CD4-positive, alpha-beta T cell (primary cell): ENCODE results near the gene TSC22D1. TPM values are rescaled to one million over a fixed set of nuclear protein-coding genes. Genes with fewer than 3 reads are reported as not detected.

Source experiments
- ATAC-seq: fragments of 200-7000 bp; cut with Tn5 transposase; one replicate; pipeline ENCODE4 v1.10.0; 2022; ENCODE audit warnings: mild to moderate bottlenecking; ENCODE audit not compliant: poor library complexity
- CTCF ChIA-PET: fragments of 350-600 bp; sonication (Branson Sonifier 250); formaldehyde crosslinking; loops from one replicate; lab custom pipeline; 2021; ENCODE audit warnings: antibody characterized with exemption, inconsistent platforms; lab: Charles Lee
- POLR2A ChIA-PET: fragments of 350-600 bp; sonication (Branson Sonifier 250); formaldehyde crosslinking; loops from one replicate; lab custom pipeline; 2021; ENCODE audit warnings: antibody characterized with exemption, inconsistent platforms; lab: Charles Lee
- DNase-seq, 14 experiments: peaks; one replicate each; pipeline ENCODE4 v3.0.0-alpha.2; 2013 to 2020; ENCODE audit warnings: mixed read lengths in 2 of 14
- H3K27ac ChIP-seq, 2 donors: one replicate each; pipeline versions ENCODE4 v1.5.1 to v1.7.0; 2013; ENCODE audit warnings: low read length in 2 of 2, low read depth in 1 of 2, mild to moderate bottlenecking in 1 of 2
- H3K27me3 ChIP-seq, 2 experiments: 1 replicate in 1 of 2; 2 replicates in 1 of 2; pipeline versions ENCODE4 v1.6.1 to v1.7.0; 2013; ENCODE audit warnings: low read length in 2 of 2, control low read depth in 1 of 2, mild to moderate bottlenecking in 1 of 2, moderate library complexity in 1 of 2; ENCODE audit not compliant: insufficient read depth in 2 of 2, control insufficient read depth in 1 of 2
- H3K36me3 ChIP-seq: one replicate; pipeline ENCODE4 v1.6.1; 2013; ENCODE audit warnings: low read length, control low read depth; ENCODE audit not compliant: insufficient read depth
- H3K4me1 ChIP-seq: one replicate; pipeline ENCODE4 v1.6.1; 2013; ENCODE audit warnings: low read length, control low read depth; ENCODE audit not compliant: insufficient read depth
- H3K4me3 ChIP-seq: one replicate; pipeline ENCODE4 v1.5.1; 2013; ENCODE audit warnings: mild to moderate bottlenecking, low read length, moderate library complexity
- H3K9me3 ChIP-seq, 2 experiments: 1 replicate in 1 of 2; 2 replicates in 1 of 2; pipeline versions ENCODE4 v1.6.1 to v1.7.0; 2013; ENCODE audit warnings: low read length in 2 of 2, mild to moderate bottlenecking in 2 of 2, control low read depth in 1 of 2, moderate library complexity in 1 of 2; ENCODE audit not compliant: control insufficient read depth in 1 of 2, insufficient read depth in 1 of 2
- H3K27ac Mint-ChIP-seq: one replicate; pipeline ENCODE4 v1.8.0; 2020; ENCODE audit warnings: mixed read lengths
- H3K27me3 Mint-ChIP-seq: one replicate; pipeline ENCODE4 v1.8.0; 2021; ENCODE audit warnings: mixed read lengths
- H3K36me3 Mint-ChIP-seq: one replicate; pipeline ENCODE4 v1.8.0; 2021; ENCODE audit warnings: low read depth, mixed read lengths
- H3K4me1 Mint-ChIP-seq: one replicate; pipeline ENCODE4 v1.8.0; 2021; ENCODE audit warnings: low read depth, mixed read lengths
- H3K4me3 Mint-ChIP-seq: one replicate; pipeline ENCODE4 v1.8.0; 2020; ENCODE audit warnings: mild to moderate bottlenecking, mixed read lengths
- H3K9me3 Mint-ChIP-seq: one replicate; pipeline ENCODE4 v1.8.0; 2020; ENCODE audit warnings: mixed read lengths
- CTCF ChIP-seq: fragments of 200-600 bp; IDR thresholded peaks from one replicate; pipeline ENCODE4 v1.8.0; 2022; ENCODE audit warnings: antibody characterized with exemption, mild to moderate bottlenecking
- intact Hi-C, 2 experiments: fragments of 100-400 bp; cut with DNase I in 1 of 2; cut with micrococcal nuclease in 1 of 2; formaldehyde crosslinking; loops; one replicate each; pipeline versions ENCODE4 v1.15.1 to v1.9.0; 2023 to 2025; cut with DNase I, micrococcal nuclease
- total RNA-seq, 174 experiments: library from RNA in 2 of 174; stranded (reverse) in 2 of 174; gene quantifications; one replicate each; pipeline ENCODE4 v1.2.3 and lab custom pipeline; 2021 to 2026

Gene TSC22D1
- total RNA-seq, 2 experiments from 2014 or later = 24.0 to 26.5 TPM

DNA sequence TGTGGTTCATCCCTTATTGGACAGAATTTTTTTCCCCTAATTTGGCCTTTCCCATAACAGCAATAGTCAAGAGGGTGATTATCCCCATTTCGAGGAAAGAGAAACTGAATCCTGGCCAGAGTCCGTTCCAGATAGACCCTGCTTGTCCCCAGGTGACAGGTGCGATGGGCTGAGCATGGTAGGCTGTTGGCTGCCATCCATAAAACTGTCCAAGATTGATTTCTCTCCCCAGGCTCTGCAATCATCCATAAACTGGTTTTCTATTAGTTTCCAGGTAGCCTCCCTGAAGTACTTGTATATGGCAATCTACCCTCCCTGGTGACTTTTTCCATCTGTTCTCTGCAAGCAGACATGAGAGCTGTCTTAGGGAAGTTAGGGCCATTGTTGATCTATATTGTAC, 177.1 kb downstream of the TSC22D1 start:
- Histone ChIP-seq H3K27me3 (no peaks in the 10 kb centered on the region), H3K27ac (no peak overlapping the region), H3K4me1 (no peaks in the 10 kb centered on the region), H3K36me3 (no peaks in the 10 kb centered on the region), H3K4me3 (no peak overlapping the region), H3K9me3 (no peaks in the 10 kb centered on the region)
- Mint-ChIP-seq H3K4me1 (no peaks in the 10 kb centered on the region), H3K27me3 (peaks cover 5% of the 10 kb centered on the region), H3K36me3 (no peaks in the 10 kb centered on the region), H3K4me3 (no peak overlapping the region), H3K9me3 (no peaks in the 10 kb centered on the region), H3K27ac (no peak overlapping the region)
- CTCF ChIA-PET = no interaction called here
- POLR2A ChIA-PET = no interaction called here
- intact Hi-C loops = no loop called here
- TF ChIP-seq CTCF = no peak
- no peak for DNase-seq
- ATAC-seq = no peak

GRCh38 chr13:44398606-44399005, 177.5 kb downstream of the TSC22D1 start:
- DNase-seq = no peak
- no peak overlapping the region for H3K27ac Mint-ChIP-seq
- CTCF ChIA-PET = no interaction called here
- H3K4me1 ChIP-seq = no peaks in the 10 kb centered on the region
- intact Hi-C loops = no loop called here
- H3K27me3 ChIP-seq = no peaks in the 10 kb centered on the region
- H3K9me3 Mint-ChIP-seq = no peaks in the 10 kb centered on the region
- peaks cover 5% of the 10 kb centered on the region for H3K27me3 Mint-ChIP-seq
- H3K4me1 Mint-ChIP-seq = no peaks in the 10 kb centered on the region
- no peaks in the 10 kb centered on the region for H3K36me3 ChIP-seq
- no peak overlapping the region for H3K4me3 Mint-ChIP-seq
- no peaks in the 10 kb centered on the region for H3K9me3 ChIP-seq
- H3K4me3 ChIP-seq = no peak overlapping the region
- no peaks in the 10 kb centered on the region for H3K36me3 Mint-ChIP-seq
- POLR2A ChIA-PET = no interaction called here
- TF ChIP-seq CTCF = no peak
- H3K27ac ChIP-seq = no peak overlapping the region
- ATAC-seq = no peak

DNA sequence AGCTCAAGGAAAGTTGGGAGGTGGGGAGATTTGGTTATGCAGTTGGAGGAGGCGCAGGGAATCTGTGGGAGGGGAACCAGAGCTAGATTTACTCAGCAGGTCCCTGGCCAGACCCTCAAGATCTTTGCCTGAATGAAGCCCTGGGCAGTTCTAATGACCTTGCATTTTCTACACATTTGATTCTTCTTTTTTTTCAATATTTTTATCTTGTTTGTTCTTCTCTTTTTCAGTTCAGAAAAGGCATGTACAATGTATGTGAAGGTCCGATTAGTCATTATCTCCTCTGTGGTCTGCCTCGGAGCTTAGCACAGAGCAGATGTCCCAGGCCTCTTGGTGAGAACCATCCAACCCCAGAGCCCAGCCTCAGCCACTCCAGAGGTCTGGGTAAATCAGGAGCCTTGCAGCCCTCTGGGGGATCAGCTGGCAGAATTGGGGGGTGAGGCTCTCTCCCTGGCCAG, 178.3 kb downstream of the TSC22D1 start:
- ATAC-seq (no peak), DNase-seq (no peak)
- Mint-ChIP-seq H3K4me3 (no peak overlapping the region), H3K27ac (no peak overlapping the region), H3K4me1 (no peaks in the 10 kb centered on the region), H3K36me3 (no peaks in the 10 kb centered on the region), H3K9me3 (no peaks in the 10 kb centered on the region), H3K27me3 (peaks cover 5% of the 10 kb centered on the region)
- Histone ChIP-seq H3K27me3 (no peaks in the 10 kb centered on the region), H3K9me3 (no peaks in the 10 kb centered on the region), H3K27ac (no peak overlapping the region), H3K4me3 (no peak overlapping the region), H3K36me3 (no peaks in the 10 kb centered on the region), H3K4me1 (no peaks in the 10 kb centered on the region)
- POLR2A ChIA-PET = no interaction called here
- TF ChIP-seq CTCF = no peak
- CTCF ChIA-PET = no interaction called here
- intact Hi-C loops = no loop called here
